IMR-90 (cell line): Measurements from ENCODE around the gene SLC39A11. TPM values are rescaled to one million over a fixed set of nuclear protein-coding genes. Genes with fewer than 3 reads are reported as not detected.

Experiments used
- ATAC-seq: fragments of 200-7000 bp; cut with Tn5 transposase; 2 replicates; pipeline ENCODE4 v1.9.1; 2020; ENCODE audit warnings: low read depth, mild to moderate bottlenecking, moderate library complexity
- BruUV-seq: library from RNA; stranded (reverse); fragments of 400-500 nt; replicated peaks from 2 replicates; lab custom pipeline; 2021; lab: Mats Ljungman, UMichigan
- CTCF ChIA-PET: fragments of 300-600 bp; formaldehyde crosslinking; extraction: SDS; loops from one replicate; lab custom pipeline; 2021; ENCODE audit warnings: antibody characterized with exemption; lab: Yijun Ruan, JAX
- POLR2A ChIA-PET: fragments of 300-600 bp; sonication (Branson Sonifier 250); formaldehyde crosslinking; loops from one replicate; lab custom pipeline; 2022; ENCODE audit warnings: antibody characterized with exemption; ENCODE audit not compliant: unreplicated experiment; lab: Charles Lee
- DNase-seq: peaks from one replicate; pipeline ENCODE4 v3.0.0; 2013
- H2AFZ ChIP-seq: replicated peaks from 2 replicates; pipeline ENCODE3; 2013; ENCODE audit warnings: low read length, mild to moderate bottlenecking; ENCODE audit not compliant: poor library complexity
- H2AK5ac ChIP-seq: 2 replicates; pipeline ENCODE4 v1.6.1; 2013; ENCODE audit warnings: low read depth, low read length, inconsistent platforms
- H2AK9ac ChIP-seq: replicated peaks from 2 replicates; pipeline ENCODE3; 2013; ENCODE audit warnings: mild to moderate bottlenecking, low read depth, low read length, moderate library complexity; ENCODE audit not compliant: poor library complexity
- H2BK120ac ChIP-seq: 2 replicates; pipeline ENCODE4 v1.6.1; 2013; ENCODE audit warnings: low read depth, low read length, inconsistent platforms
- H2BK15ac ChIP-seq: 3 replicates; pipeline ENCODE4 v1.6.1; 2013; ENCODE audit warnings: low read depth, low read length, inconsistent platforms
- H2BK20ac ChIP-seq: 2 replicates; pipeline ENCODE4 v1.6.1; 2013; ENCODE audit warnings: low read depth, mild to moderate bottlenecking, inconsistent platforms, low read length, moderate library complexity
- H2BK5ac ChIP-seq: 2 replicates; pipeline ENCODE4 v1.6.1; 2013; ENCODE audit warnings: mild to moderate bottlenecking, low read depth, low read length, inconsistent platforms; ENCODE audit not compliant: poor library complexity, severe bottlenecking
- H3K14ac ChIP-seq: replicated peaks from 2 replicates; pipeline ENCODE4 v1.6.1; 2013; ENCODE audit warnings: low read depth, low read length, inconsistent platforms
- H3K18ac ChIP-seq: 2 replicates; pipeline ENCODE4 v1.6.1; 2013; ENCODE audit warnings: low read depth, low read length, control low read depth
- H3K23ac ChIP-seq: 2 replicates; pipeline ENCODE4 v1.6.1; 2013; ENCODE audit warnings: low read depth, low read length, inconsistent platforms
- H3K27ac ChIP-seq: 2 replicates; pipeline ENCODE4 v1.5.1; 2013; ENCODE audit warnings: mild to moderate bottlenecking, control low read depth, low read length; ENCODE audit not compliant: insufficient read depth
- H3K27me3 ChIP-seq: 2 replicates; pipeline ENCODE4 v1.6.1; 2013; ENCODE audit warnings: low read length; ENCODE audit not compliant: control insufficient read depth, insufficient read depth
- H3K36me3 ChIP-seq: 2 replicates; pipeline ENCODE4 v1.6.1; 2013; ENCODE audit warnings: low read length, mixed read lengths; ENCODE audit not compliant: control insufficient read depth, insufficient read depth
- H3K4ac ChIP-seq: 2 replicates; pipeline ENCODE4 v1.6.1; 2013; ENCODE audit warnings: low read depth, low read length, inconsistent platforms
- H3K4me1 ChIP-seq: 2 replicates; pipeline ENCODE4 v1.6.1; 2013; ENCODE audit warnings: low read length, mixed read lengths; ENCODE audit not compliant: control insufficient read depth, insufficient read depth
- H3K4me2 ChIP-seq: 2 replicates; pipeline ENCODE4 v1.6.1; 2013; ENCODE audit warnings: low read depth, mild to moderate bottlenecking, control low read depth, low read length, moderate library complexity
- H3K4me3 ChIP-seq: 2 replicates; pipeline ENCODE4 v1.5.1; 2013; ENCODE audit warnings: low read depth, mild to moderate bottlenecking, control low read depth, low read length, moderate library complexity; ENCODE audit not compliant: insufficient read depth
- H3K56ac ChIP-seq: 2 replicates; pipeline ENCODE4 v1.6.1; 2013; ENCODE audit warnings: low read length, inconsistent platforms; ENCODE audit not compliant: insufficient read depth; ENCODE audit errors: extremely low read depth
- H3K79me1 ChIP-seq, 2 experiments: 2 replicates each; pipeline ENCODE4 v1.6.1; 2013; ENCODE audit warnings: low read length in 2 of 2, inconsistent platforms in 1 of 2, low read depth in 1 of 2
- H3K9ac ChIP-seq: 2 replicates; pipeline ENCODE4 v1.6.1; 2013; ENCODE audit warnings: low read depth, low read length, control low read depth
- H3K9me1 ChIP-seq: 2 replicates; pipeline ENCODE4 v1.6.1; 2013; ENCODE audit warnings: low read length, inconsistent platforms; ENCODE audit not compliant: insufficient read depth
- H3K9me3 ChIP-seq: 2 replicates; pipeline ENCODE4 v1.6.1; 2013; ENCODE audit warnings: low read length; ENCODE audit not compliant: control insufficient read depth, insufficient read depth
- H4K20me1 ChIP-seq: 2 replicates; pipeline ENCODE4 v1.6.1; 2013; ENCODE audit warnings: low read length, inconsistent platforms; ENCODE audit not compliant: insufficient read depth
- H4K5ac ChIP-seq: 2 replicates; pipeline ENCODE4 v1.6.1; 2013; ENCODE audit warnings: mild to moderate bottlenecking, low read depth, low read length, control low read depth
- H4K8ac ChIP-seq, 2 experiments: 2 replicates each; pipeline ENCODE4 v1.6.1; 2013; ENCODE audit warnings: low read depth in 2 of 2, low read length in 2 of 2, control low read depth in 1 of 2, inconsistent platforms in 1 of 2
- H4K91ac ChIP-seq: 2 replicates; pipeline ENCODE4 v1.6.1; 2013; ENCODE audit warnings: low read depth, low read length, inconsistent platforms; ENCODE audit not compliant: insufficient read depth
- BHLHE40 ChIP-seq: fragments of 150-350 bp; IDR thresholded peaks from 2 replicates; pipeline ENCODE4 v1.6.1; 2016; ENCODE audit warnings: mild to moderate bottlenecking, low read depth, low read length
- CEBPB ChIP-seq: IDR thresholded peaks from 2 replicates; pipeline ENCODE4 v1.6.1; 2012; ENCODE audit warnings: low read depth, low read length, improper control_type of control experiment
- CHD1 ChIP-seq: IDR thresholded peaks from 2 replicates; pipeline ENCODE4 v1.6.1; 2012; ENCODE audit warnings: low read depth, low read length, improper control_type of control experiment
- CTCF ChIP-seq: conservative IDR thresholded peaks from 2 replicates; pipeline ENCODE4 v1.5.1; 2012; ENCODE audit warnings: mild to moderate bottlenecking, low read depth, low read length, improper control_type of control experiment
- ELK1 ChIP-seq: fragments of 150-350 bp; IDR thresholded peaks from 2 replicates; pipeline ENCODE4 v1.6.1; 2016; ENCODE audit warnings: low read depth, mild to moderate bottlenecking, low read length, moderate library complexity, borderline replicate concordance
- FOS ChIP-seq: fragments of 150-350 bp; IDR thresholded peaks from 2 replicates; pipeline ENCODE4 v1.6.1; 2016; ENCODE audit warnings: low read depth, low read length
- MAFK ChIP-seq: IDR thresholded peaks from 2 replicates; pipeline ENCODE4 v1.6.1; 2012; ENCODE audit warnings: low read depth, low read length, improper control_type of control experiment
- MAZ ChIP-seq: IDR thresholded peaks from 2 replicates; pipeline ENCODE4 v1.6.1; 2012; ENCODE audit warnings: low read depth, mild to moderate bottlenecking, low read length, improper control_type of control experiment, moderate library complexity, borderline replicate concordance
- MXI1 ChIP-seq: IDR thresholded peaks from 2 replicates; pipeline ENCODE4 v1.6.1; 2012; ENCODE audit warnings: low read depth, mild to moderate bottlenecking, low read length, moderate library complexity, borderline replicate concordance
- NFE2L2 ChIP-seq: fragments of 150-350 bp; IDR thresholded peaks from 2 replicates; pipeline ENCODE4 v1.6.1; 2016; ENCODE audit warnings: low read depth, mild to moderate bottlenecking, low read length
- POLR2A ChIP-seq: IDR thresholded peaks from 2 replicates; pipeline ENCODE4 v1.6.1; 2012; ENCODE audit warnings: mild to moderate bottlenecking, low read depth, low read length
- RAD21 ChIP-seq: IDR thresholded peaks from 2 replicates; pipeline ENCODE4 v1.6.1; 2012; ENCODE audit warnings: low read length, improper control_type of control experiment
- RCOR1 ChIP-seq: IDR thresholded peaks from 2 replicates; pipeline ENCODE4 v1.6.1; 2012; ENCODE audit warnings: mild to moderate bottlenecking, low read length, improper control_type of control experiment; ENCODE audit not compliant: insufficient replicate concordance
- RFX5 ChIP-seq: IDR thresholded peaks from 2 replicates; pipeline ENCODE4 v1.8.0; 2012; ENCODE audit warnings: low read depth, mild to moderate bottlenecking, low read length, moderate library complexity
- SMC3 ChIP-seq: fragments of 150-350 bp; IDR thresholded peaks from 2 replicates; pipeline ENCODE4 v1.6.1; 2016; ENCODE audit warnings: low read depth, mild to moderate bottlenecking, antibody characterized with exemption, low read length, moderate library complexity
- USF2 ChIP-seq: fragments of 150-350 bp; IDR thresholded peaks from 2 replicates; pipeline ENCODE4 v1.6.1; 2017; ENCODE audit warnings: mild to moderate bottlenecking, antibody characterized with exemption, low read length, low read depth
- whole genome bisulfite sequencing, 2 experiments: methylation state at CpG; one replicate each; pipeline versions ENCODE4 v1.1.5 to v1.1.7; 2013; ENCODE audit warnings: missing lambda C conversion rate in 2 of 2; ENCODE audit not compliant: insufficient read length in 1 of 2; ENCODE audit errors: extremely low coverage in 2 of 2; 5-methylcytosine and 5-hydroxymethylcytosine counted together
- dilution Hi-C: fragments of 300-500 bp; cut with HindIII; formaldehyde crosslinking; loops from one replicate; pipeline ENCODE4 v1.14.3; 2018; ENCODE audit warnings: low sequenced_read_pairs; ENCODE audit not compliant: unreplicated experiment
- in situ Hi-C: fragments of 300-500 bp; cut with MboI; formaldehyde crosslinking; loops from 3 replicates; pipeline ENCODE4 v1.14.3; 2019; ENCODE audit warnings: low sequenced_read_pairs, inconsistent platforms, mixed read lengths
- intact Hi-C: fragments of 100-400 bp; cut with micrococcal nuclease; formaldehyde crosslinking; loops from 2 replicates; pipeline ENCODE4 v1.10.0; 2022
- polyA plus RNA-seq, 3 experiments: library from polyadenylated mRNA; depleted of rRNA; stranded (reverse); fragments of >200 nt; gene quantifications; 2 replicates each; pipeline ENCODE4 v1.2.3, GENCODE V29; 2012; ENCODE audit warnings: low replicate concordance in 1 of 3
- total RNA-seq: library from RNA; depleted of rRNA; stranded (reverse); fragments of >200 nt; gene quantifications from 2 replicates; pipeline ENCODE4 v1.2.3, GENCODE V29; 2012

The SLC39A11 gene
- total and polyA plus RNA-seq, 2 of the 4 experiments (the other 2 are of a cell fraction), result 8.8 to 14.3 TPM

- no TSS peak for BruUV-seq
- DNase-seq, result no peak
- no peak overlapping the region for H4K91ac ChIP-seq
- TF ChIP-seq ELK1 (no peak), MAZ (no peak), USF2 (no peak), CTCF (no peak), SMC3 (no peak), RCOR1 (no peak), CEBPB (no peak), RFX5 (no peak), MXI1 (no peak), BHLHE40 (no peak), CHD1 (no peak), POLR2A (no peak), RAD21 (no peak), FOS (no peak), NFE2L2 (no peak), MAFK (no peak)
- no peak overlapping the region for H2AK9ac ChIP-seq
- H3K4me2 ChIP-seq, result no peak overlapping the region
- H4K20me1 ChIP-seq, result no peaks in the 10 kb centered on the region
- no peak overlapping the region for H3K4me3 ChIP-seq
- dilution Hi-C loops (no loop called here), in situ Hi-C loops (no loop called here), intact Hi-C loops (no loop called here)
- H4K5ac ChIP-seq, result no peak overlapping the region
- no peak overlapping the region for H3K27ac ChIP-seq
- H4K8ac ChIP-seq, result no peak overlapping the region
- no peak overlapping the region for H3K23ac ChIP-seq
- H3K9me3 ChIP-seq, result no peaks in the 10 kb centered on the region
- H3K79me1 ChIP-seq, result no peaks in the 10 kb centered on the region
- H2BK20ac ChIP-seq, result no peak overlapping the region
- no peaks in the 10 kb centered on the region for H3K4me1 ChIP-seq
- no peak overlapping the region for H2BK15ac ChIP-seq
- no peak overlapping the region for H2AFZ ChIP-seq
- ChIA-PET CTCF (no interaction called here), POLR2A (no interaction called here)
- H2BK5ac ChIP-seq, result no peak overlapping the region
- WGBS, 2 experiments, result no CpG with 5 or more reads among the region's 3 CpGs
- H3K9me1 ChIP-seq, result no peaks in the 10 kb centered on the region
- no peak overlapping the region for H3K56ac ChIP-seq
- H3K27me3 ChIP-seq, result no peaks in the 10 kb centered on the region
- H3K9ac ChIP-seq, result no peak overlapping the region
- H2BK120ac ChIP-seq, result no peak overlapping the region
- H3K36me3 ChIP-seq, result no peaks in the 10 kb centered on the region
- H3K14ac ChIP-seq, result no peak overlapping the region
- H3K4ac ChIP-seq, result no peak overlapping the region
- no peak for ATAC-seq
- H2AK5ac ChIP-seq, result no peak overlapping the region
- no peak overlapping the region for H3K18ac ChIP-seq
Measured at GRCh38 chr17:73130977-73131376, 38.5 kb upstream of the SLC39A11 start.
